Breast epithelium (tissue), 3 donors: Measurements from ENCODE around the gene DHH.

Experiments used
- POLR2A ChIP-seq: fragments of 450-650 bp; IDR thresholded peaks from one replicate; pipeline ENCODE4 v1.6.1; 2016; ENCODE audit warnings: antibody characterized with exemption, mild to moderate bottlenecking, moderate library complexity
- POLR2AphosphoS5 ChIP-seq, 3 donors: sonication (generic); formaldehyde crosslinking; IDR thresholded peaks; one replicate each; pipeline ENCODE4 v1.6.1; 2017; ENCODE audit warnings: antibody characterized with exemption in 3 of 3
- TF ChIP-seq, protein P1 (sequence below), 3 donors: fragments of 450-650 bp; IDR thresholded peaks; one replicate each; pipeline ENCODE4 v1.5.1; 2016 to 2017; ENCODE audit warnings: antibody characterized with exemption in 3 of 3, mild to moderate bottlenecking in 3 of 3, moderate library complexity in 3 of 3

GRCh38 chr12:49037111-49037946 is 57.3 kb downstream of the DHH start:
- TF ChIP-seq, protein P1, sequence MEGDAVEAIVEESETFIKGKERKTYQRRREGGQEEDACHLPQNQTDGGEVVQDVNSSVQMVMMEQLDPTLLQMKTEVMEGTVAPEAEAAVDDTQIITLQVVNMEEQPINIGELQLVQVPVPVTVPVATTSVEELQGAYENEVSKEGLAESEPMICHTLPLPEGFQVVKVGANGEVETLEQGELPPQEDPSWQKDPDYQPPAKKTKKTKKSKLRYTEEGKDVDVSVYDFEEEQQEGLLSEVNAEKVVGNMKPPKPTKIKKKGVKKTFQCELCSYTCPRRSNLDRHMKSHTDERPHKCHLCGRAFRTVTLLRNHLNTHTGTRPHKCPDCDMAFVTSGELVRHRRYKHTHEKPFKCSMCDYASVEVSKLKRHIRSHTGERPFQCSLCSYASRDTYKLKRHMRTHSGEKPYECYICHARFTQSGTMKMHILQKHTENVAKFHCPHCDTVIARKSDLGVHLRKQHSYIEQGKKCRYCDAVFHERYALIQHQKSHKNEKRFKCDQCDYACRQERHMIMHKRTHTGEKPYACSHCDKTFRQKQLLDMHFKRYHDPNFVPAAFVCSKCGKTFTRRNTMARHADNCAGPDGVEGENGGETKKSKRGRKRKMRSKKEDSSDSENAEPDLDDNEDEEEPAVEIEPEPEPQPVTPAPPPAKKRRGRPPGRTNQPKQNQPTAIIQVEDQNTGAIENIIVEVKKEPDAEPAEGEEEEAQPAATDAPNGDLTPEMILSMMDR (IDR thresholded peaks at IDR 0.05) = no peak
- no peak for TF ChIP-seq POLR2AphosphoS5 (IDR thresholded peaks at IDR 0.05)
- no peak for TF ChIP-seq POLR2A
